Right lobe of liver (tissue), 4 donors: ENCODE measurements around the gene HSPBP1.

Source experiments
- POLR2A ChIP-seq: fragments of 450-650 bp; IDR thresholded peaks from one replicate; pipeline ENCODE4 v1.6.1; 2017; ENCODE audit warnings: antibody characterized with exemption, mild to moderate bottlenecking
- TF ChIP-seq, protein P1 (sequence below), 4 donors: fragments of 200-600 bp in 3 of 4; fragments of 450-650 bp in 1 of 4; IDR thresholded peaks; one replicate each; pipeline versions ENCODE4 v1.5.1 to v1.8.0; 2016 to 2022; ENCODE audit warnings: antibody characterized with exemption in 4 of 4, mild to moderate bottlenecking in 2 of 4
- donor health status: DM: no; HTN: no; CAD: no.
- donor health status: DM: no; HTN: no; CAD: no.
- donor health status: DM: no; HTN: yes; CAD: no.

- no peak for TF ChIP-seq POLR2A
- TF ChIP-seq, protein P1, sequence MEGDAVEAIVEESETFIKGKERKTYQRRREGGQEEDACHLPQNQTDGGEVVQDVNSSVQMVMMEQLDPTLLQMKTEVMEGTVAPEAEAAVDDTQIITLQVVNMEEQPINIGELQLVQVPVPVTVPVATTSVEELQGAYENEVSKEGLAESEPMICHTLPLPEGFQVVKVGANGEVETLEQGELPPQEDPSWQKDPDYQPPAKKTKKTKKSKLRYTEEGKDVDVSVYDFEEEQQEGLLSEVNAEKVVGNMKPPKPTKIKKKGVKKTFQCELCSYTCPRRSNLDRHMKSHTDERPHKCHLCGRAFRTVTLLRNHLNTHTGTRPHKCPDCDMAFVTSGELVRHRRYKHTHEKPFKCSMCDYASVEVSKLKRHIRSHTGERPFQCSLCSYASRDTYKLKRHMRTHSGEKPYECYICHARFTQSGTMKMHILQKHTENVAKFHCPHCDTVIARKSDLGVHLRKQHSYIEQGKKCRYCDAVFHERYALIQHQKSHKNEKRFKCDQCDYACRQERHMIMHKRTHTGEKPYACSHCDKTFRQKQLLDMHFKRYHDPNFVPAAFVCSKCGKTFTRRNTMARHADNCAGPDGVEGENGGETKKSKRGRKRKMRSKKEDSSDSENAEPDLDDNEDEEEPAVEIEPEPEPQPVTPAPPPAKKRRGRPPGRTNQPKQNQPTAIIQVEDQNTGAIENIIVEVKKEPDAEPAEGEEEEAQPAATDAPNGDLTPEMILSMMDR (IDR thresholded peaks at IDR 0.05), result no peak
Measured at GRCh38 chr19:55229789-55230182, 50.1 kb downstream of the HSPBP1 start.
